ENCODE results near the gene MGARP.

GRCh38 chr4:139234253-139234652 is 45.8 kb downstream of the MGARP start:
- no peak for TF ChIP-seq CTCF (IDR thresholded peaks at IDR 0.05; ENCODE audit: borderline replicate concordance, extremely low read depth, low read length, poor library complexity, severe bottlenecking)
- no peak for TF ChIP-seq EZH2 (IDR thresholded peaks at IDR 0.05; ENCODE audit: borderline replicate concordance, low read depth, low read length, severe bottlenecking)
